Spinal cord (tissue), 10 donors: Measurements from ENCODE around the gene EFL1. TPM values are rescaled to one million over a fixed set of nuclear protein-coding genes. Genes with fewer than 3 reads are reported as not detected.
"Not testable (repeated sequence)": the region's sequence is repeated elsewhere in the genome, so short reads cannot be mapped to it uniquely, and the experiment has no call there.

Experiments
- DNase-seq, 6 donors: peaks; one replicate each; pipeline versions ENCODE4 v3.0.0 to v3.0.0-alpha.2; 2013 to 2015; ENCODE audit warnings: low spot score in 6 of 6, low read depth in 4 of 6
- H3K27ac ChIP-seq: one replicate; pipeline ENCODE4 v1.5.1; 2013; ENCODE audit warnings: low read depth, low read length, control low read depth
- H3K27me3 ChIP-seq: one replicate; pipeline ENCODE4 v1.6.1; 2013; ENCODE audit warnings: low read length; ENCODE audit not compliant: control insufficient read depth, insufficient read depth
- H3K36me3 ChIP-seq: one replicate; pipeline ENCODE4 v1.6.1; 2013; ENCODE audit warnings: low read length; ENCODE audit not compliant: control insufficient read depth, insufficient read depth
- H3K4me1 ChIP-seq: one replicate; pipeline ENCODE4 v1.6.1; 2013; ENCODE audit warnings: low read length; ENCODE audit not compliant: control insufficient read depth, insufficient read depth
- H3K4me3 ChIP-seq: one replicate; pipeline ENCODE4 v1.5.1; 2013; ENCODE audit warnings: low read depth, low read length, control low read depth
- H3K9me3 ChIP-seq: one replicate; pipeline ENCODE4 v1.6.1; 2013; ENCODE audit warnings: low read length; ENCODE audit not compliant: control insufficient read depth, insufficient read depth
- WGBS: methylation state at CpG from one replicate; pipeline ENCODE4 v1.1.5; 2013; ENCODE audit warnings: missing lambda C conversion rate; ENCODE audit not compliant: insufficient coverage; 5-methylcytosine and 5-hydroxymethylcytosine counted together
- long read RNA-seq, 4 donors: transcript quantifications; one replicate each; lab custom pipeline, GENCODE V29; 2026
- polyA plus RNA-seq, 2 donors: library from polyadenylated mRNA; unstranded; fragments of 120-200 nt; gene quantifications; one replicate each; pipeline ENCODE4 v1.2.1, GENCODE V29; 2013; ENCODE audit not compliant: insufficient read length in 2 of 2
- total RNA-seq, 2 donors: library from RNA; depleted of rRNA in 1 of 2; stranded (reverse); fragments of 120-200 nt in 1 of 2; fragments of >200 nt in 1 of 2; gene quantifications; one replicate each; pipeline versions ENCODE4 v1.2.3 to v1.2.4, GENCODE V29; 2013 to 2014
- donor health status: healthy.

EFL1 gene
- total RNA-seq (10 to 100 TPM; 21.0 to 21.4 TPM), polyA plus RNA-seq (10 to 100 TPM; 15.0 to 16.6 TPM)
- long read RNA-seq, donor 1, partial matches to known transcripts = 0 of 2 reads
- long read RNA-seq, donor 1, other reads (novel, unspliced or antisense) = 0 of 2 reads
- long read RNA-seq, donor 2, partial matches to known transcripts = 0 of 1 reads
- long read RNA-seq, donor 2, other reads (novel, unspliced or antisense) = 0 of 1 reads
- long read RNA-seq, donor 3, partial matches to known transcripts = 0 of 1 reads
- long read RNA-seq, donor 3, other reads (novel, unspliced or antisense) = 0 of 1 reads
- long read RNA-seq, donor 4 = 0 reads

- peak; percentile 63 to 97 (median 84) for DNase-seq
- WGBS = under 1% methylated on average over 57 of the region's 57 CpGs
Observed at GRCh38 chr15:82262422-82263026, at the start of gene EFL1, which contains the start of gene SAXO2. EFL1 (minus strand) TSS chr15:82262734; CDS start chr15:82261778, 956 bp downstream. SAXO2 (plus strand) TSS chr15:82262818; CDS start chr15:82262880, 62 bp downstream.

GRCh38 chr15:82311321-82311720 is 48.8 kb upstream of the EFL1 start:
- not testable (repeated sequence) for H3K9me3 ChIP-seq, H3K27me3 ChIP-seq, H3K27ac ChIP-seq, DNase-seq, H3K4me1 ChIP-seq, H3K4me3 ChIP-seq
- 93% methylated on average over 3 of the region's 5 CpGs for WGBS
- H3K36me3 ChIP-seq = peaks cover 14% of the 10 kb centered on the region

More at GRCh38 chr15:82262422-82263026, at the start of gene EFL1, which contains the start of gene SAXO2:
- Histone ChIP-seq H3K4me3 (peak within 1 kb of the TSS; percentile 70), H3K36me3 (peaks cover 3% of the 10 kb centered on the region), H3K9me3 (no peaks in the 10 kb centered on the region), H3K4me1 (no peaks in the 10 kb centered on the region), H3K27ac (peak within 1 kb of the TSS; percentile 50), H3K27me3 (no peaks in the 10 kb centered on the region)

- DNase-seq = no peak
- Histone ChIP-seq H3K27ac (no peak overlapping the region), H3K36me3 (peaks cover 5% of the 10 kb centered on the region), H3K9me3 (no peaks in the 10 kb centered on the region), H3K4me1 (no peaks in the 10 kb centered on the region), H3K27me3 (no peaks in the 10 kb centered on the region), H3K4me3 (no peak overlapping the region)
- no CpG with 5 or more reads among the region's 2 CpGs for WGBS
Observed at GRCh38 chr15:82309802-82310201, 47.3 kb upstream of the EFL1 start.

GRCh38 chr15:82307714-82308081 is 45.2 kb upstream of the EFL1 start:
- DNase-seq = no peak
- WGBS = 88% methylated on average over 4 of the region's 8 CpGs
- no peak overlapping the region for H3K27ac ChIP-seq
- no peaks in the 10 kb centered on the region for H3K27me3 ChIP-seq
- no peaks in the 10 kb centered on the region for H3K4me1 ChIP-seq
- H3K9me3 ChIP-seq = no peaks in the 10 kb centered on the region
- no peak overlapping the region for H3K4me3 ChIP-seq
- no peaks in the 10 kb centered on the region for H3K36me3 ChIP-seq

GRCh38 chr15:82306791-82307713 is 44.5 kb upstream of the EFL1 start:
- no peak for DNase-seq
- H3K27me3 ChIP-seq = no peaks in the 10 kb centered on the region
- H3K36me3 ChIP-seq = no peaks in the 10 kb centered on the region
- no peaks in the 10 kb centered on the region for H3K4me1 ChIP-seq
- no peak overlapping the region for H3K27ac ChIP-seq
- no peaks in the 10 kb centered on the region for H3K9me3 ChIP-seq
- WGBS = 91% methylated on average over 16 of the region's 16 CpGs
- no peak overlapping the region for H3K4me3 ChIP-seq

- no peak overlapping the region for H3K4me3 ChIP-seq
- no peaks in the 10 kb centered on the region for H3K4me1 ChIP-seq
- peaks cover 4% of the 10 kb centered on the region for H3K36me3 ChIP-seq
- no peak overlapping the region for H3K27ac ChIP-seq
- no peak for DNase-seq
- no peaks in the 10 kb centered on the region for H3K9me3 ChIP-seq
- H3K27me3 ChIP-seq = no peaks in the 10 kb centered on the region
- WGBS = 81% methylated on average over 7 of the region's 7 CpGs
Observed at GRCh38 chr15:82305621-82306048, 43.1 kb upstream of the EFL1 start.

GRCh38 chr15:82304778-82305090 is 42.2 kb upstream of the EFL1 start:
- WGBS = 71% methylated on average over 1 of the region's 4 CpGs
- no peak overlapping the region for H3K4me3 ChIP-seq
- H3K27me3 ChIP-seq = no peaks in the 10 kb centered on the region
- no peak overlapping the region for H3K27ac ChIP-seq
- H3K9me3 ChIP-seq = no peaks in the 10 kb centered on the region
- no peak for DNase-seq
- peaks cover 5% of the 10 kb centered on the region for H3K36me3 ChIP-seq
- H3K4me1 ChIP-seq = no peaks in the 10 kb centered on the region

- 91% methylated on average over 8 of the region's 12 CpGs for WGBS
Observed at GRCh38 chr15:82303956-82304777, 41.6 kb upstream of the EFL1 start.

More at GRCh38 chr15:82303956-82304777, 41.6 kb upstream of the EFL1 start:
- no peaks in the 10 kb centered on the region for H3K9me3 ChIP-seq
- H3K27ac ChIP-seq = no peak overlapping the region
- no peaks in the 10 kb centered on the region for H3K27me3 ChIP-seq
- peaks cover 5% of the 10 kb centered on the region for H3K36me3 ChIP-seq
- no peaks in the 10 kb centered on the region for H3K4me1 ChIP-seq
- DNase-seq = no peak
- H3K4me3 ChIP-seq = no peak overlapping the region
